HG02571 (cell line): ENCODE results near the gene NEK3.
A peak's percentile ranks its signal among the peaks of the same experiment; 100 is the strongest.
"Not testable (repeated sequence)": the region's sequence is repeated elsewhere in the genome, so short reads cannot be mapped to it uniquely, and the experiment has no call there.

Experiments used
- ATAC-seq: cut with Tn5 transposase; IDR thresholded peaks from one replicate; pipeline ENCODE4 v1.9.1; 2021; ENCODE audit warnings: mild to moderate bottlenecking, moderate library complexity; ENCODE audit not compliant: unreplicated experiment

NEK3 gene

GRCh38 chr13:52170828-52171391 is 11.5 kb upstream of the NEK3 start:
- ATAC-seq = not testable (repeated sequence)

- no peak for ATAC-seq
Observed at GRCh38 chr13:52169839-52170238, 10.4 kb upstream of the NEK3 start.

- no peak for ATAC-seq
Observed at GRCh38 chr13:52165411-52165810, 6.0 kb upstream of the NEK3 start.

GRCh38 chr13:52164989-52165388 is 5.6 kb upstream of the NEK3 start:
- no peak for ATAC-seq

GRCh38 chr13:52163878-52164277 is 4.5 kb upstream of the NEK3 start:
- not testable (repeated sequence) for ATAC-seq

- no peak for ATAC-seq
Observed at GRCh38 chr13:52162279-52163101, 3.1 kb upstream of the NEK3 start.

DNA sequence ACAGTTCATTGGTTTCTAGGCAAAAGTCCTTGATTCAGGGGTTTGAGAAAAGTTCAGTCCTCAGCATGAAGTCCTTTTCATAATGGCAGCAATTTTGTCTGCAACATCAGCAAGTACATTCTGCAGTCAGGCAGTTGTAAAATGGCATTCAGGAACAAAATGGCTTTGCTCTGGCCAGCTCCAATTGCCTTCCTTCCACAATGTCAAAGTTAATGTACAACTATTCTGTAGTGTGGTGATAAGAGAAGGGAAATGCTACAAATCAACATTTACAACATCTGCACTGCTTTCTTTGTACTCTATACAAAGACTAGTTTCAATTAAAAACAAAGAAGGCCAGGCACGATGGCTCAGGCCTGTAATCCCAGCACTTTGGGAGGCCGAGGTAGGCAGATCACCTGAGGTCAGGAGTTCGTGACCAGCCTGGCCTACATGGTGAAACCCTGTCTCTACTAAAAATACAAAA is 1.8 kb upstream of the NEK3 start:
- no peak for ATAC-seq

GRCh38 chr13:52160506-52160905 is 1.1 kb upstream of the NEK3 start:
- no peak for ATAC-seq

GRCh38 chr13:52160053-52160452 is 656 bp upstream of the NEK3 start:
- ATAC-seq = no peak

DNA sequence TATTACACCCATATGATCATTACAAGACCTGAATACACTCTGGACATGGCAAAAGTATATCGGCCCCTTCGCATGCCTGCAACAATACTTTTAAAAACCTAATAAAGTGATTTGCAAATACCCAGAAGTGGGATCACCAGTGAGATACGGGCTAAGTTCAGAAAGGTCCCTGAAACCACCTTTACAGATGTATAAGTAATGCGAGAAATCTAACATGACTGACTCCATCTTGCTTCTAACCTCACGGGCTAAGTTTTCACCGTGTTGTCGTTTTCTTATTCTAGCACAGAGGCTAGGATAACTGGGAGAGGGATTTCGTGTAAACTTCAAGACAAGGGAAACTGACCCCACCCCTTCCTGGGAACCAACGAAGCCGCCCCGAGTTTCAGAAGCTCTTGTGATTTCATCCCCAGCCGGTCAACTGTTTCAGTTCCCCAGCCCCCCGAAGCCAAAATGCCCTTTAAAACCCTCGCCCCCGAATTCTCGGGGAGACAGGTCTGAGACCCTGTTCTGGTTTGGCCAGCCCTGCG is 703 bp downstream of the NEK3 start:
- ATAC-seq = peak; percentile 13

- no peak for ATAC-seq
Observed at GRCh38 chr13:52156724-52157261, 2.6 kb downstream of the NEK3 start.

DNA sequence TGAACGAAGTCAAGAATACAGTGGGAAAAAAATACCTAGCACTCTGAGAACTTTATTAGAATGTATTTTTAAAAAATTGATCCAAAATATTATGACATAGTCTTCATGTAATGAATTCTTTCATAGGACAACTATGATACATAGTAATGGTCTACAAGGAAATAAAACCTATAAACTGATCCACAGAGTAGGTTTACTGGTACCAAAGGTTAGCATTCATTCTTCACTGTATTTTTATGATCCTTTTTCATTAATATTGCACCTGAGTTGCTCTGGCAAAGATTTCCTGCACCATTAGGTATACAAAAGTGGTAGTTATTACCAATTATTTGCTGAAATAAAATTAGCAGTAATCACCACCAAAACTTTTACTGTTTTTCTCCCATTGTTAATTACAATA is 4.2 kb downstream of the NEK3 start:
- ATAC-seq = no peak

- ATAC-seq = no peak
Observed at GRCh38 chr13:52147225-52147624, 12.2 kb downstream of the NEK3 start.

DNA sequence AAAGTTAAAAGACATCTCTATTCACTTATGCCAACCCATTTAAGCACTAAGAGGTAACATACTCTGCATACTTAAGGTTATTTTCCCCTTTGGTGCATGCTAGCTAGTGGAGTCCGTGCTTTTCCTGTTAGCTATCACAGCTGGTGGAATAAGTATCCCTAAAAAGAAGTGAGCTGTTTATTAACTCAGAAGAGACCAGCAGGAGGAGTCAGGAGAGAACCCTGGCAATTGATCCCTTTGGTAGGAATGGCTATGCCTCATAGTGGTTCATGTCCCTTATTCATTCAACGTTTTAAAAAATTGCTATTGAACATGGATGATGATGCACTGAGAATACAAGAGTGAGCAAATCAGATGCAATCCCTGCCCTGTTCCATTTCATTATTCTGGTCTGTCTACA is 18.1 kb downstream of the NEK3 start:
- no peak for ATAC-seq

- no peak for ATAC-seq
Observed at GRCh38 chr13:52137489-52137888, 21.9 kb downstream of the NEK3 start.

GRCh38 chr13:52136763-52137162 is 22.6 kb downstream of the NEK3 start:
- no peak for ATAC-seq

DNA sequence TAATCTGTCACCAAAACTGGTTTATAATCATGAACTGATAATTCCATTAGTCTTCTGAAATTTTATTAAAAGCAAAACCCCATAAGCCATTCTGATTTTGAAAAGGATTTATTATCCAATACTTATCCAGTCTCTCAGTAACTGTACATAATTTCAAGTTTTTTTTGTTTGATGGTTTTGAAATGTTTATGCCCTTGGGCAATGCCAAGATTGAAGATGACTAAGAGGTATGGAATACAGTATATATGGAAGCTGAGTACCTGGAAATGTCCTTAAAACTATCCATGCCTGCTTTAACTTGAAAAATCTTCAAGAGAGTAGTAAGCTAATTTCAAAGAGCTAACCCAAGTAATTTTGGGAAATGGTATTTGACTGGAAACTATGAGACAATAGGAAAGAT is 28.8 kb downstream of the NEK3 start:
- no peak for ATAC-seq

DNA sequence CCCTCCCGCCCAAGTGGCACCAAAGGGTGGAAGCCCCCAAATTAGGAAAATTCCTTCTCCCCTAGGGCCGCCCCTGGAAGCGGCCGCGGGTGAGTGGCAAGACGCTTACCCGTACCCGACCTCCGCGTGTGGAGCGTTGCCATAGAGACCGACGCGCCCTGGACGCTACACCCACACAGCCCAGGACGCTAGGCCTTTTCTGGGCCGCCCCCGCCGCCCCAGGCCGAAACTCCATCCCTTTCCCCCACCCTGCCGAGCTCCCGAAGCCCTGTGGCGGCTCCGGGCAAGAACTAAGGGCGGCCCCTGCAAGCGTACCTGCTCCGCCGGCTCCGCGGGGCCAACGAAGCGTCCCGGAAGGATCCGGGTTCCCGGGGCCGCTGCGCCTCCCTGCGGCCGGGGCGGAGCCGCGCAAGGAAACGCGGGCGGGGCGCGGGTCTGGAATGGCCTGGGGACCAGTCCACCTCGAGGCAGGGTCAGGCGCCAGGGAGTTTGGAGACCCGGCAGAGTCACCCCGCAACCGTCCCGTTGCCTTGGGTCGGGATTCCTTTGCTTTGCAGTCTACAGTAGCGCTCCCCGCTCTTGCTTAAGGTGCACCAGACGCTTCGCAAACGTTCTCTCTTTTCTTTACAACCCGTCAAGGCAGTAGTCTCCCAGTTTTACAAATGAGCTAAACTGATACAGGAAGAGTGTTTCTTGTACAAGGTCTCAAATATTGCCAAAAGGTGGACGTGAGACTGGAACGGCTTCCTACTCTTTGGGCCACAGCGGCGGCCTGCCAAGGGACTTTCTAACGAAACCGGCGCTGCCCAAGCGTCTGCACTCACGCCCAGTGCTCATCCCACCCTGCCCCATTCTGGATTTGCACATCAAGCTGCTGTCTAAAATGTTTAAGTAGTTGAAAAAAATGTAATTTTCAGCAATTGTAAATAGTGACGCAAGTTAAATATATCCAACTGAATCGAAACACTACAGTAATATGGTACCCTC is 30.4 kb downstream of the NEK3 start, which contains the start of gene NEK5:
Gene NEK5 (minus strand): TSS at position 360 of the 987 bp plus-strand sequence. CDS start 1,591 bp downstream, outside the sequence.
- ATAC-seq = peak; percentile 76

- no peak for ATAC-seq
Observed at GRCh38 chr13:52127783-52128702, 31.4 kb downstream of the NEK3 start.

- ATAC-seq = no peak
Observed at GRCh38 chr13:52127378-52127777, 32.0 kb downstream of the NEK3 start.
